HepG2 (cell line): ENCODE results near the gene TUBA8. TPM values are rescaled to one million over a fixed set of nuclear protein-coding genes. Genes with fewer than 3 reads are reported as not detected.

Experiments
- BRCA1 ChIP-seq: sonication (generic); formaldehyde crosslinking; IDR thresholded peaks from 2 replicates; pipeline ENCODE4 v1.4.0; 2020; ENCODE audit warnings: missing genetic modification reagents
- FOXJ3 ChIP-seq: sonication (generic); formaldehyde crosslinking; IDR thresholded peaks from 2 replicates; pipeline ENCODE4 v1.4.0; 2020; ENCODE audit warnings: missing genetic modification reagents, mild to moderate bottlenecking, borderline replicate concordance
- HNRNPK ChIP-seq: fragments of 200-400 bp; formaldehyde crosslinking; IDR thresholded peaks from 2 replicates; pipeline ENCODE4 v1.6.1; 2018; ENCODE audit warnings: low read length, low read depth, moderate library complexity, mild to moderate bottlenecking; ENCODE audit not compliant: poor library complexity, severe bottlenecking
- HNRNPLL ChIP-seq: fragments of 200-400 bp; formaldehyde crosslinking; IDR thresholded peaks from 2 replicates; pipeline ENCODE4 v1.6.1; 2017; ENCODE audit warnings: mild to moderate bottlenecking, low read depth, low read length; ENCODE audit not compliant: poor library complexity, severe bottlenecking
- IKZF1 ChIP-seq: fragments of 450-650 bp; IDR thresholded peaks from 2 replicates; pipeline ENCODE4 v1.7.1; 2016
- KDM3A ChIP-seq: IDR thresholded peaks from 2 replicates; pipeline ENCODE4 v1.6.1; 2018; ENCODE audit warnings: low read depth, missing compliant biosample characterization
- MEIS2 ChIP-seq: sonication (generic); formaldehyde crosslinking; IDR thresholded peaks from 2 replicates; pipeline ENCODE4 v1.9.0; 2021; ENCODE audit warnings: mild to moderate bottlenecking, missing genetic modification reagents
- NFE2L2 ChIP-seq: fragments of 150-350 bp; IDR thresholded peaks from 2 replicates; pipeline ENCODE4 v1.6.1; 2014; ENCODE audit warnings: low read length
- PCBP1 ChIP-seq: fragments of 200-400 bp; formaldehyde crosslinking; IDR thresholded peaks from 2 replicates; pipeline ENCODE4 v1.6.1; 2017; ENCODE audit warnings: mild to moderate bottlenecking, low read depth, low read length, borderline replicate concordance
- PLRG1 ChIP-seq: fragments of 450-650 bp; conservative IDR thresholded peaks from 2 replicates; pipeline ENCODE4 v1.6.1; 2016
- PPARG ChIP-seq: conservative IDR thresholded peaks from 2 replicates; pipeline ENCODE4 v1.6.1; 2016; ENCODE audit warnings: missing biosample characterization, missing genetic modification reagents
- SIN3A ChIP-seq: IDR thresholded peaks from 2 replicates; pipeline ENCODE4 v1.6.1; 2011; ENCODE audit warnings: low read depth, mild to moderate bottlenecking, control low read depth, low read length, borderline replicate concordance
- SP1 ChIP-seq, 2 experiments: fragments of 450-650 bp in 1 of 2; sonication (generic) in 1 of 2; formaldehyde crosslinking in 1 of 2; IDR thresholded peaks; 2 replicates each; pipeline versions ENCODE4 v1.4.0 to v1.6.1; 2016 to 2020; ENCODE audit warnings: missing genetic modification reagents in 1 of 2
- TFDP2 ChIP-seq: sonication (generic); formaldehyde crosslinking; IDR thresholded peaks from 2 replicates; pipeline ENCODE4 v1.4.0; 2020; ENCODE audit warnings: missing genetic modification reagents
- ZNF367 ChIP-seq: sonication (generic); formaldehyde crosslinking; IDR thresholded peaks from 2 replicates; pipeline ENCODE4 v1.4.0; 2020; ENCODE audit warnings: missing genetic modification reagents, borderline replicate concordance
- ZNF383 ChIP-seq: sonication (generic); formaldehyde crosslinking; IDR thresholded peaks from 2 replicates; pipeline ENCODE4 v1.4.0; 2020; ENCODE audit warnings: missing genetic modification reagents, mild to moderate bottlenecking, borderline replicate concordance
- ZNF460 ChIP-seq: sonication (generic); formaldehyde crosslinking; IDR thresholded peaks from 2 replicates; pipeline ENCODE4 v1.5.1; 2020; ENCODE audit warnings: missing genetic modification reagents, mild to moderate bottlenecking, borderline replicate concordance
- ZNF550 ChIP-seq: sonication (generic); formaldehyde crosslinking; IDR thresholded peaks from 2 replicates; pipeline ENCODE4 v1.4.0; 2020; ENCODE audit warnings: mild to moderate bottlenecking, missing genetic modification reagents, borderline replicate concordance
- ZNF562 ChIP-seq: sonication (generic); formaldehyde crosslinking; IDR thresholded peaks from 2 replicates; pipeline ENCODE4 v1.8.0; 2022; ENCODE audit warnings: missing genetic modification reagents, borderline replicate concordance
- ZNF564 ChIP-seq: sonication (generic); formaldehyde crosslinking; IDR thresholded peaks from 2 replicates; pipeline ENCODE4 v1.8.1; 2023; ENCODE audit warnings: mild to moderate bottlenecking, missing genetic modification reagents
- ZNF572 ChIP-seq: sonication (generic); formaldehyde crosslinking; IDR thresholded peaks from 2 replicates; pipeline ENCODE4 v1.5.1; 2020; ENCODE audit warnings: mild to moderate bottlenecking, missing genetic modification reagents
- ZNF598 ChIP-seq: sonication (generic); formaldehyde crosslinking; IDR thresholded peaks from 2 replicates; pipeline ENCODE4 v1.5.1; 2020; ENCODE audit warnings: mild to moderate bottlenecking, missing genetic modification reagents, borderline replicate concordance
- ZNF83 ChIP-seq: sonication (generic); formaldehyde crosslinking; IDR thresholded peaks from 2 replicates; pipeline ENCODE4 v1.4.0; 2020; ENCODE audit warnings: missing genetic modification reagents, mild to moderate bottlenecking, borderline replicate concordance
- polyA plus RNA-seq, 8 experiments: library from polyadenylated mRNA; depleted of rRNA in 3 of 8; stranded (reverse) in 7 of 8; unstranded in 1 of 8; fragments of >200 nt; fragmentation: Illumina TruSeq in 4 of 8; extraction: Trizol in 4 of 8; gene quantifications; 2 replicates each; pipeline versions ENCODE4 v1.2.1 to v1.2.3, GENCODE V29; 2011 to 2016; ENCODE audit warnings: low read depth in 4 of 8, missing spikeins in 1 of 8, mixed read lengths in 1 of 8; ENCODE audit not compliant: insufficient read depth in 1 of 8
- total RNA-seq, 5 experiments: library from RNA; depleted of rRNA; stranded (reverse); fragments of >200 nt; fragmentation: Illumina TruSeq; extraction: Trizol; gene quantifications; 2 replicates each; pipeline ENCODE4 v1.2.3, GENCODE V29; 2016; ENCODE audit warnings: low read depth in 1 of 5
- TF ChIP-seq, protein P1 (sequence below): sonication (generic); formaldehyde crosslinking; IDR thresholded peaks from 2 replicates; pipeline ENCODE4 v1.4.0; 2020; ENCODE audit warnings: mild to moderate bottlenecking, low read depth, missing genetic modification reagents

Gene TUBA8
- total and polyA plus RNA-seq, 2 of the 13 experiments (the other 11 are each of a cell fraction or from before 2014, with no cell fraction given), result 0.35 to 0.69 TPM

- TF ChIP-seq BRCA1 (CRISPR knock-in tag) (no peak), SP1 (IDR thresholded peaks at IDR 0.05) (no peak), SP1 (CRISPR knock-in tag; IDR thresholded peaks at IDR 0.05) (peak; percentile 53), ZNF572 (CRISPR knock-in tag) (peak; percentile 93; the same call in 1 of the 2 replicates), ZNF598 (CRISPR knock-in tag) (0 out of 2 replicates have a peak, but pooled peaks have one; percentile 64), ZNF550 (CRISPR knock-in tag) (no peak), ZNF83 (no peak), TFDP2 (peak; percentile 70), ZNF564 (CRISPR knock-in tag) (no peak), PPARG (CRISPR knock-in tag) (no peak), PLRG1 (no peak), ZNF367 (CRISPR knock-in tag) (no peak), ZNF383 (CRISPR knock-in tag) (no peak), PCBP1 (no peak), MEIS2 (peak; percentile 50; the same call in 1 of the 2 replicates), FOXJ3 (CRISPR knock-in tag) (peak; percentile 76; the same call in 1 of the 2 replicates), HNRNPK (no peak), NFE2L2 (no peak), IKZF1 (no peak), SIN3A (0 out of 2 replicates have a peak, but pooled peaks have one; percentile 59), ZNF460 (CRISPR knock-in tag) (no peak; the same call in 1 of the 2 replicates), HNRNPLL (peak; percentile 68), ZNF562 (no peak), KDM3A (CRISPR knock-in tag) (no peak)
- TF ChIP-seq, protein P1, sequence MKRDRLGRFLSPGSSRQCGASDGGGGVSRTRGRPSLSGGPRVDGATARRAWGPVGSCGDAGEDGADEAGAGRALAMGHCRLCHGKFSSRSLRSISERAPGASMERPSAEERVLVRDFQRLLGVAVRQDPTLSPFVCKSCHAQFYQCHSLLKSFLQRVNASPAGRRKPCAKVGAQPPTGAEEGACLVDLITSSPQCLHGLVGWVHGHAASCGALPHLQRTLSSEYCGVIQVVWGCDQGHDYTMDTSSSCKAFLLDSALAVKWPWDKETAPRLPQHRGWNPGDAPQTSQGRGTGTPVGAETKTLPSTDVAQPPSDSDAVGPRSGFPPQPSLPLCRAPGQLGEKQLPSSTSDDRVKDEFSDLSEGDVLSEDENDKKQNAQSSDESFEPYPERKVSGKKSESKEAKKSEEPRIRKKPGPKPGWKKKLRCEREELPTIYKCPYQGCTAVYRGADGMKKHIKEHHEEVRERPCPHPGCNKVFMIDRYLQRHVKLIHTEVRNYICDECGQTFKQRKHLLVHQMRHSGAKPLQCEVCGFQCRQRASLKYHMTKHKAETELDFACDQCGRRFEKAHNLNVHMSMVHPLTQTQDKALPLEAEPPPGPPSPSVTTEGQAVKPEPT, result no peak
Measured at GRCh38 chr22:18077639-18078328, 32.8 kb upstream of the TUBA8 start, which contains the start of gene PEX26 (continued).
